ENCODE measurements around the gene ANP32A.

Gene ANP32A

DNA sequence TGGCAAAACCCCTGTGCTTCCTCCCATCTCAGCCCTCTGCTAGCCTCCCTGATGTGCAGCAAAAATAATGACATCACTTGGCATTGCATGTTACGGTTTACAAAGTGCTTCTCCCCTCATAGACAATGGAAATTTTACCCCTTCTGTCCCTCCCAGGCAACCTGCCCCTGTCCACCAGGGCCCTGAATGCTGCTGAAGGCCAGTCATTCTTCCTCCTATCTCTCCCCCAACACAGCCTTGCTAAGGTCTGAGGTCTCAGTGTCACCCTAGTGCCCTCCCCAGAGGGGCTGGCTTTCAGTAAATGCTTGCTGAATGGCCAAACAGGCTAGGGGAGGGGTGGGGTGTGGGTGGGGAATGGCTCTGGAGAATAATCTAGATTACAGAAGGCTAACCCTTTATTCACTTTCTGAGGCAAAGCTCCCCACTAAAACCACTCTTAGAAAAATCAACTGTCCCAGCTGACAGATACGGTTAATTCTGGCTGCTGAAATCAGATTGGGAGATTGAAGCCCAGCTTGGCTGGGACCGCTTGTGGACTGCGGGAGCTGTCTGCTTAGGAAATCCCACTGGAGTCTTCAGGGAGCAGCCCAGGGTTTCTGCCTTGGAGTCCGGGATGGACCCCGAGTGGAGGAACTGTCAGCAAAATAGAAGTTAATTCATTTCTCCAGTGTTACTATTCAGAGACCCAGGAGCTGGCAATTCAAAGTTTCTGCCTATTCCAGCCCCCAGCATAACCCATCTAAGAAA, 22.9 kb downstream of the ANP32A start:
- no peak for DNase-seq (ENCODE audit: low read depth in 2 of 2)

GRCh38 chr15:68797191-68797590, 23.5 kb downstream of the ANP32A start:
- DNase-seq (ENCODE audit: low read depth in 2 of 2): no peak

DNA sequence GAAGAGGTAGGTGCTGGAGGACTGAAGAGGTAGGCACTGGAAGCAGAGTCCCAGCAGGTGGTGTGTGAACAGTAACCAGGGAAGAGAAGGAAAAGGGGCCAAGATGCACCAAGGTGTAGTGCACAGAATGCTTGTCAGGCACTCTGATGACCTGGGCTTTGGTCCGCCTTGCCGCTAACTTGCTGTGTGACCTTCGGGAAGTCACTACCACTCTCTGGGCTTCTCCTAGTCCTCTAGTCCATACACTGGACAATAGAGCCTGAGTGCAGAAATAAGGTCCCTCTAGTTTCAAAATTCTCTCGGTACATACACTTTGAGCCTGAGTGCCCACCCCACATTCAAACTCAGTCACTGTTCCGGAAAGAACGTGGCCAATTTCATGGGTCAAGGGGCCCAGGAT, 24.1 kb downstream of the ANP32A start:
- DNase-seq (ENCODE audit: low read depth in 2 of 2): no peak

- peak; percentile 23 to 42 for DNase-seq (ENCODE audit: low read depth in 2 of 2)
These were observed 25.3 kb downstream of the ANP32A start for GRCh38 chr15:68795298-68795848.

GRCh38 chr15:68794863-68795262, 25.8 kb downstream of the ANP32A start:
- DNase-seq (ENCODE audit: low read depth in 2 of 2): no peak

DNA sequence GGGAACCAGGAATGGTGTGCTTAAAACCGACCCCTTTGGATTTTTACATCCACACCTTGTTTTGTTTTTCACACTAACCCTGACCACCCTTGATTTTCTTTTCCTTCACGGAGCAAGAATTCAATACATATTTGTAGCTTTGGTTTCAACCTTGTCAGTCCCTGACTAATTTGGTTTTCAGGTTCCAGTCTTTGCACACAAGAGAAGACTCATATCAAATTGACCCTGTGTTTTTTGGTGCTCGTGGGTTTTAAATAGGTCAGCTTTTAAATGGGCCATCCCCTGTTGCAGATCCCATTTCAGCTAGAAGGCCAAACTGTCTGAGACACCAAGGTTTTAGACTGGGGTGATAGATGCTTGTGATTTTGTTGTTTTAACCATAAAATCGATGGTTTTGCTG, 26.4 kb downstream of the ANP32A start:
- no peak for DNase-seq (ENCODE audit: low read depth in 2 of 2)

- no peak for DNase-seq (ENCODE audit: low read depth in 2 of 2)
These were observed 26.9 kb downstream of the ANP32A start for GRCh38 chr15:68793776-68794175.

- DNase-seq (ENCODE audit: low read depth in 2 of 2): no peak
These were observed 27.6 kb downstream of the ANP32A start for GRCh38 chr15:68792901-68793766.

GRCh38 chr15:68791431-68792283, 29.0 kb downstream of the ANP32A start:
- peak; percentile 24 to 31 for DNase-seq (ENCODE audit: low read depth in 2 of 2)

- no peak for DNase-seq (ENCODE audit: low read depth in 2 of 2)
These were observed 29.8 kb downstream of the ANP32A start for GRCh38 chr15:68790910-68791309.

- no peak for DNase-seq (ENCODE audit: low read depth in 2 of 2)
These were observed 30.5 kb downstream of the ANP32A start for GRCh38 chr15:68790242-68790575.

DNA sequence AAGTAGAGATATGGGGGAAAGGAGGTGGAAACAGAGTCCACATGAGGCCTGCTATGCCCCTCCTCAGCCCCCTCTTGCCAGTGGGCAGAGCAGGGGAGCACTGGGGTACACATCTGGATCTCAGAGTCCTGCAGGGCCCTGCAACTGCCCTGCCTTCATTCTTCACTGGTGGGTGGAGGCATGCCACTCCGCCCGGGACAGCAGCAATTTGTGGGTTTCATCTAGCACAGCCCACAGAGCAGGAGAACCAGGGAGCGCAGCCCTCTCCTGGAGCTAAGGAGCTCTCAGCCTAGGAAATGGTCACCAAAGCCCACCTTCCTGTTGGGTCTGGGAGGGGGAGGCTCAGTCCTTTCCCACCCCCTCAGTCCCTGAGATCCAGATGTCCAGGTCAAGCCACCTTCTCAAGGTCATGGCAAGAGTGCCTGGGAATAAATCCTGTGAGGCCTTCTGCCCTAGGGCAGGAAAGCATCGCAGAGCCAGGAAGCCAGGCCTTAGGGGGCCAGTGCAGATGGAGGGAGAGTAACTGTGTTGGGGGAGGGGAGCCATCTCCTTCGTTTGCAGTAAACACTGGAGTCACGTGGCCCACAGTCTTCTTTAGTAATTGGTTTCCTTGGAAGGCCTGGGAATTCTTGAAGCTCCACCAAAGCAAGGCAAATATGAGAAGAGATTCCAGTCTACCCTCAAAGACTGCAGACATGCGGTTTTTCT, 31.0 kb downstream of the ANP32A start:
- no peak for DNase-seq (ENCODE audit: low read depth in 2 of 2)

DNA sequence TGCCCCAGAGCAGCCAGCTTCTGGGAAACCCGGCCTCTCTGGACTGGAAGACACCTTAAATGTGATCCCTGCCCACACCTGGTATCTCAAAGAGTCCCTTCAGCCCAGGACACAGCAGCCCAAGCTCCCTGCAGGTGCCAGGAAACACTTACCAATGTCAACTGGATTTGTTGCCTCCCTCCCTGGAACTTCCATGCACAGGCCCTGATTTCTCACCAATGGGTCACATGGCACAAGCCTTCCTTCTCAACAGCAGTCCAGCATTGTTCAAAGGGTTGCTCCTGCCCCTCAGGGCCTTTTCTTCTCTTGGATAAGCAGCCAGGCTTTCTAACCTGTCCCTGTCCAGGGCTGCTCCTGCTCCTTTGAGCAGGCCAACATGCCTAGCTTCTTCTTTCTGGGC, 31.6 kb downstream of the ANP32A start:
- no peak for DNase-seq (ENCODE audit: low read depth in 2 of 2)

- DNase-seq (ENCODE audit: low read depth in 2 of 2): no peak
These were observed 32.5 kb downstream of the ANP32A start for GRCh38 chr15:68788264-68788624.

- no peak for DNase-seq (ENCODE audit: low read depth in 2 of 2)
These were observed 33.0 kb downstream of the ANP32A start for GRCh38 chr15:68787609-68788263.

DNA sequence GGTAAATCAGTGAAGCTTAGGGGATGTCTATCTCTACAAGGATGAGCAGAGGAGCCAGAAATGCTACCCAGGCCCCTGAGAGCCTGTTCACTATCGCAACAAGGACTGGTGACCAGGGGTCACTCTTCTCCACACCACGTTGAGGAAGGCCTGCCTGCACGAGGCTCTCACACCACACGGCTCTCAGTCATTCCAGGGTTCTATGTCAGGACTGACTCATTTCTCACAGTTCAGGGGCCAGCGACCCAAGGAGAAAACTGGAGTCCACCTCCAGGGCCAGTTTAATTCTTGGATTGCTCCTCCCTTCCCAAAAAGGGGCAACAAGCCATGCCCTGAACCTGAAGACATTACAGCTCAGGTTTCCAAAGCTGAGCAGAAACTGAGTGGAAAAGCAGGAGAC, 33.9 kb downstream of the ANP32A start:
- no peak for DNase-seq (ENCODE audit: low read depth in 2 of 2)

DNA sequence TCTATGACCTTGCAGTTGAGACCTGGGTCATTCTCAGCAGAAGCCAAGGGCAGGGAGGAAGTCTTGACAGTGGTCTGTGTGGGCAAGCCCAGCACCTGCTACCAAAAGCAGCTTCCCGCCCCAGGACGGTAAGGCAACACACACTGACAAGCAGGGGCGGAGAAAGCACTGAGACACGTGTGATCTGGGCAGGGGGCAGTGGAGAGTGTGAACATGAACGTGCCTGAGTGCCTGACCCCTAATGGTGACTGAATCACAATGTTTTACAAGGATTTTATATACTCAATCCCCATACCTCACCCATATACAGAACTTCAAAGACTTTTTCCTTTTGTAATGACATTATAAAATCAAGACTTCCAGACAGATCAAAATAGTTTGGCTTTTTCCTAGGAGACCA, 35.2 kb downstream of the ANP32A start:
- no peak for DNase-seq (ENCODE audit: low read depth in 2 of 2)

- no peak for DNase-seq (ENCODE audit: low read depth in 2 of 2)
These were observed 36.5 kb downstream of the ANP32A start for GRCh38 chr15:68784206-68784605.

GRCh38 chr15:68783226-68784058, 37.3 kb downstream of the ANP32A start:
- DNase-seq (ENCODE audit: low read depth in 2 of 2): peak; percentile 59 to 62

GRCh38 chr15:68782589-68783161, 38.0 kb downstream of the ANP32A start:
- DNase-seq (ENCODE audit: low read depth in 2 of 2): no peak
